ENCODE measurements around the gene MTFR1L. TPM values are rescaled to one million over a fixed set of nuclear protein-coding genes. Genes with fewer than 3 reads are reported as not detected.

MTFR1L gene
- total and polyA plus RNA-seq, 9 of the 15 experiments (the other 6 are each of a cell fraction or from before 2014, with no cell fraction given) = 41.4 to 98.5 (median 53.7) TPM

DNA sequence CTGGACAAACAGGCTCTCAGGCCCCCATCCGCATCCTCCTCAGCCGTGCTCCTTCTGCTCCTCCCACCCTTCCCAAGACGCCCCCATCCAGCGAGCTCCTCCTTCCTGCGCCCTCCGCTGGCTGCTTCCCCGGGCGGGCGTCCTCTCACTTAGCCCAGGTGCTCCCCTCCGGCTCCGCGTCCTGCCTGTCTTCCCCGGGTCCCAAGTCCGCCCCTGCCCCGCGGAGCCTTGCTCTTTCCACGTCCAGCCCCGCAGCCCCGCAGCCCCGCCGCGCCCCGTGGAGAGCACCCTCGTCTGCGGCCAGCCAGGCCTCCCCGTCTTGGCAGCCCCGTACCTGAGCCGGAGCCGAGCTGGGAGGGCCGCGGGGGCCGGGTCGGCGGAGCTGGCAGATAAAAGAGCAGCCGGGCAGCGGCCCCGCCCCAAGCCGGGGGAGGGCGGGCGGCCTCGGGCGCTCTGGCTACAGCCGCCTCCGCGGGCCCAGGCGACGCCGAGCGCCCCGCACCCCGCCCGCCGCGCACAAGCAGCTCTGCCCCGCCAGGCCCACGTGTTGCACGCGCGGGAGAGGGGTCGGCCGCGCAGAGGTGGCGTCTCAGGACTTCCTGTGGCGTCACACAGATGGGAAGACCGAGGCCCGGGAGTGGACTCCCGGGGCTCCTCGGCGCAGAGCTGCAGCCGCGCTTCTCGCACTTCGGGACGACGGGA lies 55.6 kb downstream of the MTFR1L start, which contains the start of gene PAQR7 (continued):
- TF ChIP-seq KLF1 (tag; IDR thresholded peaks at IDR 0.05) (0 out of 2 replicates have a peak, but pooled peaks have one; percentile 31), NFRKB (IDR thresholded peaks at IDR 0.05; ENCODE audit: low read depth) (0 out of 2 replicates have a peak, but pooled peaks have one; percentile 0), CCNT2 (IDR thresholded peaks at IDR 0.05; ENCODE audit: borderline replicate concordance, extremely low read depth, insufficient read length, low read depth, low read length) (peak; percentile 93), SIN3A (IDR thresholded peaks at IDR 0.05; ENCODE audit: borderline replicate concordance in 2 of 2, control insufficient read depth in 1 of 2, low read depth in 2 of 2, low read length in 2 of 2) (0 out of 4 replicates have a peak, but pooled peaks of 1 of the 2 experiments have one; percentile 52), CREM (IDR thresholded peaks at IDR 0.05; ENCODE audit: low read depth) (peak; percentile 82), ZFX (CRISPR knock-in tag; IDR thresholded peaks at IDR 0.05) (peak; percentile 93), NFATC3 (IDR thresholded peaks at IDR 0.05) (no peak), MAZ (CRISPR knock-in tag; conservative IDR thresholded peaks at IDR 0.05 in 1 of 2, IDR thresholded peaks at IDR 0.05 in 1 of 2) (peak; percentile 86 to 96), KDM5B (IDR thresholded peaks at IDR 0.05; ENCODE audit: insufficient replicate concordance, low read depth, low read length) (peak; percentile 35), IRF2 (CRISPR knock-in tag; IDR thresholded peaks at IDR 0.05) (peak; percentile 79; the same call in 1 of the 2 replicates), HDGF (IDR thresholded peaks at IDR 0.05) (peak; percentile 93), E2F3 (CRISPR knock-in tag; IDR thresholded peaks at IDR 0.05) (peak; percentile 89)
- TF ChIP-seq, protein P1, sequence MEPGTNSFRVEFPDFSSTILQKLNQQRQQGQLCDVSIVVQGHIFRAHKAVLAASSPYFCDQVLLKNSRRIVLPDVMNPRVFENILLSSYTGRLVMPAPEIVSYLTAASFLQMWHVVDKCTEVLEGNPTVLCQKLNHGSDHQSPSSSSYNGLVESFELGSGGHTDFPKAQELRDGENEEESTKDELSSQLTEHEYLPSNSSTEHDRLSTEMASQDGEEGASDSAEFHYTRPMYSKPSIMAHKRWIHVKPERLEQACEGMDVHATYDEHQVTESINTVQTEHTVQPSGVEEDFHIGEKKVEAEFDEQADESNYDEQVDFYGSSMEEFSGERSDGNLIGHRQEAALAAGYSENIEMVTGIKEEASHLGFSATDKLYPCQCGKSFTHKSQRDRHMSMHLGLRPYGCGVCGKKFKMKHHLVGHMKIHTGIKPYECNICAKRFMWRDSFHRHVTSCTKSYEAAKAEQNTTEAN (CRISPR knock-in tag; IDR thresholded peaks at IDR 0.05) = 0 out of 2 replicates have a peak, but pooled peaks have one; percentile 80
- TF ChIP-seq, protein P2, sequence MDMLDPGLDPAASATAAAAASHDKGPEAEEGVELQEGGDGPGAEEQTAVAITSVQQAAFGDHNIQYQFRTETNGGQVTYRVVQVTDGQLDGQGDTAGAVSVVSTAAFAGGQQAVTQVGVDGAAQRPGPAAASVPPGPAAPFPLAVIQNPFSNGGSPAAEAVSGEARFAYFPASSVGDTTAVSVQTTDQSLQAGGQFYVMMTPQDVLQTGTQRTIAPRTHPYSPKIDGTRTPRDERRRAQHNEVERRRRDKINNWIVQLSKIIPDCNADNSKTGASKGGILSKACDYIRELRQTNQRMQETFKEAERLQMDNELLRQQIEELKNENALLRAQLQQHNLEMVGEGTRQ (CRISPR knock-in tag; IDR thresholded peaks at IDR 0.05) = peak; percentile 75
- TF ChIP-seq, protein P3, sequence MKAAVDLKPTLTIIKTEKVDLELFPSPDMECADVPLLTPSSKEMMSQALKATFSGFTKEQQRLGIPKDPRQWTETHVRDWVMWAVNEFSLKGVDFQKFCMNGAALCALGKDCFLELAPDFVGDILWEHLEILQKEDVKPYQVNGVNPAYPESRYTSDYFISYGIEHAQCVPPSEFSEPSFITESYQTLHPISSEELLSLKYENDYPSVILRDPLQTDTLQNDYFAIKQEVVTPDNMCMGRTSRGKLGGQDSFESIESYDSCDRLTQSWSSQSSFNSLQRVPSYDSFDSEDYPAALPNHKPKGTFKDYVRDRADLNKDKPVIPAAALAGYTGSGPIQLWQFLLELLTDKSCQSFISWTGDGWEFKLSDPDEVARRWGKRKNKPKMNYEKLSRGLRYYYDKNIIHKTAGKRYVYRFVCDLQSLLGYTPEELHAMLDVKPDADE (conservative IDR thresholded peaks at IDR 0.05; ENCODE audit: control insufficient read depth, low read depth, low read length) = peak; percentile 68
- TF ChIP-seq, protein P4, sequence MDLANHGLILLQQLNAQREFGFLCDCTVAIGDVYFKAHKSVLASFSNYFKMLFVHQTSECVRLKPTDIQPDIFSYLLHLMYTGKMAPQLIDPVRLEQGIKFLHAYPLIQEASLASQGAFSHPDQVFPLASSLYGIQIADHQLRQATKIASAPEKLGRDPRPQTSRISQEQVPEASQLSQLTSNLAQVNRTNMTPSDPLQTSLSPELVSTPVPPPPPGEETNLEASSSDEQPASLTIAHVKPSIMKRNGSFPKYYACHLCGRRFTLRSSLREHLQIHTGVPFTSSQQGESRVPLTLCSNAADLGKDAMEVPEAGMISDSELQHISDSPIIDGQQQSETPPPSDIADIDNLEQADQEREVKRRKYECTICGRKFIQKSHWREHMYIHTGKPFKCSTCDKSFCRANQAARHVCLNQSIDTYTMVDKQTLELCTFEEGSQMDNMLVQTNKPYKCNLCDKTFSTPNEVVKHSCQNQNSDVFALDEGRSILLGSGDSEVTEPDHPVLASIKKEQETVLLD (IDR thresholded peaks at IDR 0.05) = peak; percentile 60; the same call in 1 of the 2 replicates
